Natural killer cell (primary cell): Measurements from ENCODE around the gene YAE1. TPM values are rescaled to one million over a fixed set of nuclear protein-coding genes. Genes with fewer than 3 reads are reported as not detected.

ENCODE experiments used
- ATAC-seq, 3 donors: fragments of 150-1000 bp in 2 of 3; fragments of 200-7000 bp in 1 of 3; cut with Tn5 transposase; 1 replicate in 1 of 3; 2 replicates in 2 of 3; pipeline ENCODE4 v1.10.0; 2021; ENCODE audit warnings: mild to moderate bottlenecking in 2 of 3, moderate library complexity in 2 of 3
- DNase-seq, 2 donors: peaks; one replicate each; pipeline versions ENCODE4 v3.0.0 to v3.0.0-alpha.2; 2013 to 2021; ENCODE audit warnings: mixed read lengths in 1 of 2
- H3K27ac ChIP-seq: one replicate; pipeline ENCODE4 v1.5.1; 2013; ENCODE audit warnings: mild to moderate bottlenecking, low read length
- H3K27me3 ChIP-seq: one replicate; pipeline ENCODE4 v1.6.1; 2013; ENCODE audit warnings: low read length; ENCODE audit not compliant: control insufficient read depth, insufficient read depth
- H3K36me3 ChIP-seq: one replicate; pipeline ENCODE4 v1.6.1; 2013; ENCODE audit warnings: low read length; ENCODE audit not compliant: control insufficient read depth, insufficient read depth
- H3K4me1 ChIP-seq: one replicate; pipeline ENCODE4 v1.6.1; 2013; ENCODE audit warnings: low read length; ENCODE audit not compliant: control insufficient read depth, insufficient read depth
- H3K4me3 ChIP-seq: one replicate; pipeline ENCODE4 v1.5.1; 2013; ENCODE audit warnings: low read length
- H3K9me3 ChIP-seq: one replicate; pipeline ENCODE4 v1.6.1; 2013; ENCODE audit warnings: low read length; ENCODE audit not compliant: control insufficient read depth, insufficient read depth
- H3K27ac Mint-ChIP-seq, 2 donors: one replicate each; pipeline ENCODE4 v1.8.0; 2022; ENCODE audit warnings: mild to moderate bottlenecking in 2 of 2, mixed read lengths in 2 of 2, moderate library complexity in 1 of 2
- H3K27me3 Mint-ChIP-seq, 2 donors: one replicate each; pipeline ENCODE4 v1.8.0; 2022; ENCODE audit warnings: low read depth in 2 of 2, mixed read lengths in 2 of 2
- H3K36me3 Mint-ChIP-seq: one replicate; pipeline ENCODE4 v1.8.0; 2022; ENCODE audit warnings: mixed read lengths
- H3K4me1 Mint-ChIP-seq, 2 donors: one replicate each; pipeline ENCODE4 v1.8.0; 2022; ENCODE audit warnings: mixed read lengths in 2 of 2
- H3K4me3 Mint-ChIP-seq: one replicate; pipeline ENCODE4 v1.8.0; 2022; ENCODE audit warnings: mild to moderate bottlenecking, moderate library complexity, mixed read lengths
- H3K9me3 Mint-ChIP-seq, 2 donors: one replicate each; pipeline ENCODE4 v1.8.0; 2022; ENCODE audit warnings: mixed read lengths in 2 of 2
- CTCF ChIP-seq: fragments of 200-600 bp; IDR thresholded peaks from one replicate; pipeline ENCODE4 v1.8.0; 2022; ENCODE audit warnings: antibody characterized with exemption
- WGBS: methylation state at CpG from one replicate; pipeline ENCODE4 v1.1.7; 2013; ENCODE audit warnings: missing lambda C conversion rate; ENCODE audit not compliant: insufficient coverage; 5-methylcytosine and 5-hydroxymethylcytosine counted together
- intact Hi-C: fragments of 100-400 bp; cut with micrococcal nuclease; formaldehyde crosslinking; loops from one replicate; pipeline ENCODE4 v1.14.2; 2022
- total RNA-seq, 4 donors: library from RNA; stranded (reverse); fragments of 120-200 nt in 1 of 4; gene quantifications; one replicate each; pipeline versions ENCODE4 v1.2.3 to v1.2.4, GENCODE V29; 2013 to 2022

The YAE1 gene
- 1 to 10 TPM; 3.1 to 5.1 (median 3.4) TPM for total RNA-seq
- 18.3 TPM for total RNA-seq (2013)

- TF ChIP-seq CTCF = no peak
- Histone ChIP-seq H3K9me3 (no peaks in the 10 kb centered on the region), H3K4me1 (peaks cover 5% of the 10 kb centered on the region), H3K4me3 (peak within 1 kb of the TSS; percentile 73), H3K27ac (peak within 1 kb of the TSS; percentile 67), H3K27me3 (no peaks in the 10 kb centered on the region), H3K36me3 (peaks cover 5% of the 10 kb centered on the region)
- DNase-seq (peak; percentile 68 to 87), ATAC-seq (peak; percentile 91 to 96 (median 95))
- Mint-ChIP-seq H3K9me3 (no peaks in the 10 kb centered on the region), H3K36me3 (no peaks in the 10 kb centered on the region), H3K27me3 (peaks cover 4 to 5% of the 10 kb centered on the region in 2 donors), H3K27ac (peak within 1 kb of the TSS; percentile 88 to 94), H3K4me3 (peak within 1 kb of the TSS; percentile 100), H3K4me1 (peaks cover 21% of the 10 kb centered on the region in 2 donors)
- intact Hi-C loops = no loop called here
- WGBS = under 1% methylated on average over 63 of the region's 64 CpGs
Measured at GRCh38 chr7:39566023-39566921, at the start of gene YAE1. Gene YAE1, plus strand, starts transcription at chr7:39566404. Its CDS starts 15 bp downstream, at chr7:39566419.

GRCh38 chr7:39516498-39516897 lies 49.7 kb upstream of the YAE1 start:
- Mint-ChIP-seq H3K4me1 (peaks cover 0 to 5% of the 10 kb centered on the region in 2 donors), H3K27me3 (no peaks in the 10 kb centered on the region), H3K4me3 (no peak overlapping the region), H3K36me3 (no peaks in the 10 kb centered on the region), H3K9me3 (no peaks in the 10 kb centered on the region), H3K27ac (no peak overlapping the region)
- no peaks in the 10 kb centered on the region for H3K36me3 ChIP-seq
- H3K9me3 ChIP-seq = no peaks in the 10 kb centered on the region
- no peaks in the 10 kb centered on the region for H3K4me1 ChIP-seq
- no peak overlapping the region for H3K4me3 ChIP-seq
- DNase-seq (no peak), ATAC-seq (no peak)
- no peaks in the 10 kb centered on the region for H3K27me3 ChIP-seq
- intact Hi-C loops = no loop called here
- no peak for TF ChIP-seq CTCF
- WGBS = 86% methylated on average over 7 of the region's 7 CpGs
- H3K27ac ChIP-seq = no peak overlapping the region

GRCh38 chr7:39517240-39517639 lies 49.0 kb upstream of the YAE1 start:
- H3K27me3 Mint-ChIP-seq = no peaks in the 10 kb centered on the region
- H3K4me1 Mint-ChIP-seq = peaks cover 0 to 5% of the 10 kb centered on the region in 2 donors
- H3K36me3 ChIP-seq = no peaks in the 10 kb centered on the region
- no peak overlapping the region for H3K27ac Mint-ChIP-seq
- DNase-seq = no peak
- intact Hi-C loops = no loop called here
- H3K9me3 Mint-ChIP-seq = no peaks in the 10 kb centered on the region
- H3K36me3 Mint-ChIP-seq = no peaks in the 10 kb centered on the region
- no peak for ATAC-seq
- no peaks in the 10 kb centered on the region for H3K9me3 ChIP-seq
- TF ChIP-seq CTCF = no peak
- no peak overlapping the region for H3K4me3 ChIP-seq
- no peaks in the 10 kb centered on the region for H3K27me3 ChIP-seq
- no peak overlapping the region for H3K27ac ChIP-seq
- H3K4me1 ChIP-seq = no peaks in the 10 kb centered on the region
- 79% methylated on average over 3 of the region's 3 CpGs for WGBS
- H3K4me3 Mint-ChIP-seq = no peak overlapping the region
